ENCODE data around the gene KLRC3. TPM values are rescaled to one million over a fixed set of nuclear protein-coding genes. Genes with fewer than 3 reads are reported as not detected.
A peak's percentile ranks its signal among the peaks of the same experiment; 100 is the strongest.

Gene KLRC3
- total and polyA plus RNA-seq, 11 donors: not detected

DNA sequence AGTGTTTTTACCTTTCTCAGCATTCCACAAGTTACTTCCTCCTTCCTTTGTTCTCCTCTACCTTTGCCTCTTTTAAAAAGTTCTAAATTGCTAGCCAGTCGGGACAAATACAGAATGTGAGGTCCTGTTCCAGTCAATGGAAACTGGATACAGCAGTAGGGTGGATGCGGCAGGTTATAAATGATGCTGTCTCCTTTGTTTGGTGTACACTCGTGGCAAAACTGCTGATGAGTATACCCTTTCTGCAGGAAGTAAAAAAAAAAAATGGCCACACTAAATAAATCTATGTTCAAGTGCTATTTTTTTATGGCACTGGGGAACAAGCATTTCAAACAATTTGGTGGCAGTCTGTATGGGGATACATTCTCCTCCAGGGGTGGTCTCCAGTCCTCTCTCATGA lies 58.1 kb downstream of the KLRC3 start:
- Histone ChIP-seq H3K27me3 (no peaks in the 10 kb centered on the region), H3K4me3 (no peak overlapping the region), H3K36me3 (no peaks in the 10 kb centered on the region), H3K4me1 (peaks cover 0 to 54% (median 14%) of the 10 kb centered on the region in 12 donors), H3K27ac (peak overlapping the region in 3 of 12 donors; percentile 90 to 95 (median 92)), H3K9me3 (no peaks in the 10 kb centered on the region)
- intact Hi-C loops (cut with DNase I): loop anchor here in 2 of 10 donors (5.0 to 10.0 kb wide), 3 partner anchors 128 to 362 kb away; partner anchors contain the start of genes GABARAPL1 (in 1 of the 2) and YBX3 (in 1 of the 2)
- no peak for TF ChIP-seq POLR2A (IDR thresholded peaks at IDR 0.05)
- TF ChIP-seq, protein P1, sequence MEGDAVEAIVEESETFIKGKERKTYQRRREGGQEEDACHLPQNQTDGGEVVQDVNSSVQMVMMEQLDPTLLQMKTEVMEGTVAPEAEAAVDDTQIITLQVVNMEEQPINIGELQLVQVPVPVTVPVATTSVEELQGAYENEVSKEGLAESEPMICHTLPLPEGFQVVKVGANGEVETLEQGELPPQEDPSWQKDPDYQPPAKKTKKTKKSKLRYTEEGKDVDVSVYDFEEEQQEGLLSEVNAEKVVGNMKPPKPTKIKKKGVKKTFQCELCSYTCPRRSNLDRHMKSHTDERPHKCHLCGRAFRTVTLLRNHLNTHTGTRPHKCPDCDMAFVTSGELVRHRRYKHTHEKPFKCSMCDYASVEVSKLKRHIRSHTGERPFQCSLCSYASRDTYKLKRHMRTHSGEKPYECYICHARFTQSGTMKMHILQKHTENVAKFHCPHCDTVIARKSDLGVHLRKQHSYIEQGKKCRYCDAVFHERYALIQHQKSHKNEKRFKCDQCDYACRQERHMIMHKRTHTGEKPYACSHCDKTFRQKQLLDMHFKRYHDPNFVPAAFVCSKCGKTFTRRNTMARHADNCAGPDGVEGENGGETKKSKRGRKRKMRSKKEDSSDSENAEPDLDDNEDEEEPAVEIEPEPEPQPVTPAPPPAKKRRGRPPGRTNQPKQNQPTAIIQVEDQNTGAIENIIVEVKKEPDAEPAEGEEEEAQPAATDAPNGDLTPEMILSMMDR (IDR thresholded peaks at IDR 0.05): no peak
- 66 to 81% (median 79%) methylated on average over 3 of the region's 3 CpGs for WGBS, 4 donors
- DNase-seq (no peak), ATAC-seq (no peak)

Other genes starting within 250 kb of the KLRC3 start
- 1 to 10 TPM in 2 of 9 donors, under 1 TPM in 5, not detected in 2; 0.34 to 1.6 (median 0.81) TPM for gene OLR1, start 248.5 kb downstream of the KLRC3 start, total RNA-seq
- under 1 TPM; 0.07 to 0.38 TPM for gene OLR1, start 248.5 kb downstream of the KLRC3 start, polyA plus RNA-seq
- gene TMEM52B, start 241.6 kb downstream of the KLRC3 start, total RNA-seq: under 1 TPM in 1 of 9 donors, not detected in 8; 0.53 TPM
- under 1 TPM in 1 of 2 donors, not detected in 1; 0.03 TPM for gene TMEM52B, start 241.6 kb downstream of the KLRC3 start, polyA plus RNA-seq
- gene GABARAPL1, start 207.7 kb downstream of the KLRC3 start, total RNA-seq: 100 to 1,000 TPM; 212 to 790 (median 297) TPM
- gene GABARAPL1, start 207.7 kb downstream of the KLRC3 start, polyA plus RNA-seq: 100 to 1,000 TPM; 126 to 258 TPM
- gene KLRD1, start 112.7 kb downstream of the KLRC3 start, total RNA-seq: 1 to 10 TPM in 3 of 9 donors, under 1 TPM in 6; 0.25 to 7.4 (median 0.93) TPM
- 1 to 10 TPM in 1 of 2 donors, under 1 TPM in 1; 0.25 to 1.1 TPM for gene KLRD1, start 112.7 kb downstream of the KLRC3 start, polyA plus RNA-seq
- gene KLRK1, start 30.6 kb downstream of the KLRC3 start, total RNA-seq: 1 to 10 TPM in 2 of 9 donors, under 1 TPM in 5, not detected in 2; 0.45 to 6.6 (median 0.49) TPM
- gene KLRK1, start 30.6 kb downstream of the KLRC3 start, polyA plus RNA-seq: under 1 TPM; 0.28 to 0.69 TPM
- 1 to 10 TPM in 1 of 9 donors, not detected in 8; 1.1 TPM for gene KLRC4, start 10.8 kb downstream of the KLRC3 start, total RNA-seq
- gene KLRC4, start 10.8 kb downstream of the KLRC3 start, polyA plus RNA-seq: not detected
- gene KLRC2, start 15.4 kb upstream of the KLRC3 start, total RNA-seq: under 1 TPM in 1 of 9 donors, not detected in 8; 0.51 TPM
- not detected for gene KLRC2, start 15.4 kb upstream of the KLRC3 start, polyA plus RNA-seq
- 1 to 10 TPM in 1 of 9 donors, under 1 TPM in 2, not detected in 6; 0.18 to 1.2 (median 0.32) TPM for gene KLRC1, start 32.8 kb upstream of the KLRC3 start, total RNA-seq
- under 1 TPM; 0.10 to 0.61 TPM for gene KLRC1, start 32.8 kb upstream of the KLRC3 start, polyA plus RNA-seq
- gene EIF2S3B, start 85.3 kb upstream of the KLRC3 start, total RNA-seq: 1 to 10 TPM in 2 of 9 donors, under 1 TPM in 5, not detected in 2; 0.37 to 1.5 (median 0.51) TPM
- gene EIF2S3B, start 85.3 kb upstream of the KLRC3 start, polyA plus RNA-seq: under 1 TPM; 0.11 to 0.49 TPM
- gene MAGOHB, start 193.0 kb upstream of the KLRC3 start, total RNA-seq: 10 to 100 TPM in 5 of 9 donors, 1 to 10 TPM in 4; 1.8 to 18.1 (median 12.7) TPM
- gene MAGOHB, start 193.0 kb upstream of the KLRC3 start, polyA plus RNA-seq: 10 to 100 TPM; 14.5 to 16.5 TPM

Measured in heart left ventricle (tissue), 16 donors.